ENCODE data around the gene ACAP3.

Gene ACAP3

DNA sequence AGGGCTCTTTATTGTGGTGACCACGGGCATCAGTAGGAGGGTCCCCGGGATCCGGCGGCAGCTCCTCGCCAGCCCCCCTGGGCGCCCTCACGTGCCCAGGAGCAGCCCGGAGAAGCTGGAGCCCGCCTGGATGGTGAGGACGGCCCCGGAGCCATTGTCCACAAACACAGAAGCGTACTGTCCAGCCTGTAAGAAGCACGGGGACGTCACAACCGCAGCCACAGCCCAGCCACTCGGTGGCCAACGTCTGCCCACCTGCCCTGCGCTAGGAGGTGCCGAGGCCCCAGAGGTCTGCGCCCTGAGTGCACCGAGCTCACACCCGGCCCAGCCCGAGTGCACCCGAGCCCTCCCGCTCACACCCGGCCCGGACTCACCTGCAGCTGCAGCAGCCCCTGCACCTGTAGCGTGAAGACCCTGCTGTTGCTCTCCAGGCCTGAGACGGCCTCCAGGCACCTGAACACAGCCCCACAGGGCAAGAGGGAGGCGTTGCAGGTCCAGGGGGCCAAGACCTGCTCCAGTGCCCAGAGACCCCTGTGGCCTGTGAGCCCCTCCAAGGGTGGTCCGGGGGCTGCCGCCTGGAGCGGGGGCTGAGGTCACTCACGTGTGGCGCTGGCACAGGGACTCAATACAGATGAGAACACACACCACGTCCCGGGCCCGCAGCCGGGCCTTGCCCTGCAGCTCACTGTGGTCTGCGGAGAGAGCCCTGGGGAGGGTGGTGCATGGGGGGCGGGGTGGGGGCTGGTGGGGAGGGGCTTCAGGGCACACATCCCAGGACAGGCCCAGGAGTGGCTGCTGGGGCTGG, 65.1 kb downstream of the ACAP3 start:
- no peak for DNase-seq

All from activated CD4-positive, alpha-beta T cell treated with anti-CD3 and anti-CD28 coated beads, Interleukin-2, amount 50 U/mL, for 1 hour (primary cell).